H1 (cell line): ENCODE results near the gene NCK2. TPM values are rescaled to one million over a fixed set of nuclear protein-coding genes. Genes with fewer than 3 reads are reported as not detected.

Source experiments
- CTCF ChIA-PET: fragments of 300-600 bp; sonication (Branson Sonifier 250); formaldehyde crosslinking; loops from one replicate; lab custom pipeline; 2021; ENCODE audit not compliant: partially characterized antibody; lab: Charles Lee
- POLR2A ChIA-PET: fragments of 300-600 bp; sonication (Branson Sonifier 250); formaldehyde crosslinking; loops from one replicate; lab custom pipeline; 2021; ENCODE audit warnings: inconsistent platforms; ENCODE audit not compliant: partially characterized antibody; lab: Charles Lee
- DNase-seq, 2 experiments: peaks; one replicate each; pipeline versions ENCODE4 v3.0.0 to v3.0.0-alpha.2; 2010 to 2022; ENCODE audit warnings: low spot score in 2 of 2, low read depth in 1 of 2, mixed read lengths in 1 of 2
- FAIRE-seq: peaks from 2 replicates; lab custom pipeline; 2011; peaks lifted over from hg19 to GRCh38; lab: Jason Lieb, UNC
- H2AFZ ChIP-seq: 2 replicates; pipeline ENCODE4 v1.8.1; 2012; ENCODE audit warnings: low read length, inconsistent platforms
- H2AK5ac ChIP-seq: 2 replicates; pipeline ENCODE4 v1.6.1; 2013; ENCODE audit warnings: low read depth, low read length
- H2BK120ac ChIP-seq: replicated peaks from 2 replicates; pipeline ENCODE3; 2013; ENCODE audit warnings: low read depth, low read length, inconsistent platforms
- H2BK12ac ChIP-seq: 2 replicates; pipeline ENCODE4 v1.6.1; 2013; ENCODE audit warnings: low read depth, low read length
- H2BK15ac ChIP-seq: 2 replicates; pipeline ENCODE4 v1.6.1; 2013; ENCODE audit warnings: low read length
- H2BK20ac ChIP-seq: 2 replicates; pipeline ENCODE4 v1.6.1; 2013; ENCODE audit warnings: low read length
- H2BK5ac ChIP-seq: 2 replicates; pipeline ENCODE4 v1.6.1; 2013; ENCODE audit warnings: low read depth, low read length
- H3K14ac ChIP-seq: 2 replicates; pipeline ENCODE4 v1.6.1; 2013; ENCODE audit warnings: inconsistent platforms; ENCODE audit not compliant: insufficient read length
- H3K18ac ChIP-seq: 2 replicates; pipeline ENCODE4 v1.6.1; 2013; ENCODE audit warnings: low read length; ENCODE audit errors: extremely low read depth
- H3K23ac ChIP-seq: 2 replicates; pipeline ENCODE4 v1.6.1; 2013; ENCODE audit warnings: inconsistent platforms; ENCODE audit not compliant: insufficient read length
- H3K23me2 ChIP-seq: 2 replicates; pipeline ENCODE4 v1.6.1; 2013; ENCODE audit warnings: low read depth, low read length
- H3K27ac ChIP-seq: 2 replicates; pipeline ENCODE4 v1.6.1; 2011; ENCODE audit warnings: low read depth, low read length, inconsistent platforms
- H3K27me3 ChIP-seq, 4 experiments: replicated peaks in 1 of 4; 1 replicate in 1 of 4; 2 replicates in 3 of 4; pipeline versions ENCODE4 v1.6.1 to v1.8.1; 2011 to 2013; ENCODE audit warnings: low read length in 3 of 4, mild to moderate bottlenecking in 3 of 4, inconsistent platforms in 2 of 4, mixed read lengths in 2 of 4, moderate library complexity in 1 of 4; ENCODE audit not compliant: control insufficient read depth in 3 of 4, insufficient read depth in 3 of 4; ENCODE audit errors: extremely low read depth in 1 of 4
- H3K36me3 ChIP-seq, 4 experiments: 2 replicates each; pipeline versions ENCODE4 v1.6.1 to v1.8.1; 2011 to 2013; ENCODE audit warnings: mild to moderate bottlenecking in 4 of 4, low read length in 3 of 4, moderate library complexity in 2 of 4, control low read depth in 1 of 4, inconsistent platforms in 1 of 4; ENCODE audit not compliant: insufficient read depth in 4 of 4, control insufficient read depth in 2 of 4
- H3K4ac ChIP-seq: replicated peaks from 2 replicates; pipeline ENCODE3; 2013; ENCODE audit warnings: low read length, low read depth, mixed read lengths, inconsistent platforms; ENCODE audit not compliant: insufficient read length
- H3K4me1 ChIP-seq, 4 experiments: replicated peaks in 1 of 4; 1 replicate in 1 of 4; 2 replicates in 3 of 4; pipeline versions ENCODE4 v1.6.1 to v1.8.1; 2011 to 2013; ENCODE audit warnings: low read length in 3 of 4, inconsistent platforms in 2 of 4, mixed read lengths in 1 of 4; ENCODE audit not compliant: insufficient read depth in 4 of 4, control insufficient read depth in 3 of 4
- H3K4me2 ChIP-seq, 2 experiments: 2 replicates each; pipeline versions ENCODE4 v1.6.1 to v1.8.1; 2011 to 2013; ENCODE audit warnings: low read depth in 2 of 2, low read length in 2 of 2, control low read depth in 1 of 2, inconsistent platforms in 1 of 2, mild to moderate bottlenecking in 1 of 2; ENCODE audit not compliant: insufficient read depth in 1 of 2
- H3K4me3 ChIP-seq, 4 experiments: fragments of 200-600, 300-600 bp in 1 of 4; sonication (generic), shearing (Covaris generic), sonication (Bioruptor Twin) in 1 of 4; 2 replicates each; pipeline versions ENCODE4 v1.5.1 to v1.8.1; 2011 to 2016; ENCODE audit warnings: low read length in 4 of 4, low read depth in 3 of 4, control low read depth in 2 of 4, inconsistent platforms in 2 of 4, mild to moderate bottlenecking in 2 of 4, mixed read lengths in 1 of 4, moderate library complexity in 1 of 4; ENCODE audit not compliant: insufficient read depth in 2 of 4; ENCODE audit errors: extremely low read depth in 1 of 4
- H3K56ac ChIP-seq: replicated peaks from 2 replicates; pipeline ENCODE3; 2013; ENCODE audit warnings: low read depth, mild to moderate bottlenecking, mixed read lengths, low read length, inconsistent platforms; ENCODE audit not compliant: insufficient read length
- H3K79me1 ChIP-seq: 2 replicates; pipeline ENCODE4 v1.6.1; 2013; ENCODE audit warnings: low read depth, low read length, control low read depth
- H3K79me2 ChIP-seq, 2 experiments: 2 replicates each; pipeline versions ENCODE4 v1.6.1 to v1.8.1; 2012 to 2013; ENCODE audit warnings: low read length in 2 of 2, mild to moderate bottlenecking in 2 of 2, inconsistent platforms in 1 of 2; ENCODE audit not compliant: insufficient read depth in 2 of 2, control insufficient read depth in 1 of 2
- H3K9ac ChIP-seq, 4 experiments: replicated peaks in 1 of 4; 1 replicate in 1 of 4; 2 replicates in 3 of 4; pipeline versions ENCODE4 v1.6.1 to v1.8.1; 2011 to 2013; ENCODE audit warnings: low read depth in 3 of 4, low read length in 3 of 4, control low read depth in 2 of 4, mild to moderate bottlenecking in 2 of 4, moderate library complexity in 2 of 4, inconsistent platforms in 1 of 4; ENCODE audit errors: extremely low read depth in 1 of 4
- H3K9me3 ChIP-seq, 2 experiments: 2 replicates each; pipeline versions ENCODE4 v1.6.1 to v1.8.1; 2012 to 2013; ENCODE audit warnings: mild to moderate bottlenecking in 2 of 2, moderate library complexity in 2 of 2, control low read depth in 1 of 2, inconsistent platforms in 1 of 2, low read depth in 1 of 2, low read length in 1 of 2, mixed read lengths in 1 of 2; ENCODE audit not compliant: insufficient read depth in 2 of 2
- H4K20me1 ChIP-seq, 2 experiments: replicated peaks in 1 of 2; 2 replicates each; pipeline versions ENCODE3 to v1.8.1; 2011 to 2013; ENCODE audit warnings: inconsistent platforms in 2 of 2, low read length in 2 of 2, mild to moderate bottlenecking in 1 of 2; ENCODE audit not compliant: insufficient read depth in 2 of 2, control insufficient read depth in 1 of 2
- H4K5ac ChIP-seq: 2 replicates; pipeline ENCODE4 v1.6.1; 2013; ENCODE audit warnings: low read length, low read depth, mixed read lengths, inconsistent platforms; ENCODE audit not compliant: insufficient read length
- H4K8ac ChIP-seq: 2 replicates; pipeline ENCODE4 v1.8.0; 2013; ENCODE audit warnings: mild to moderate bottlenecking, moderate library complexity, low read length, inconsistent platforms; ENCODE audit not compliant: insufficient read depth; ENCODE audit errors: extremely low read depth
- H4K91ac ChIP-seq: replicated peaks from 2 replicates; pipeline ENCODE3; 2013; ENCODE audit warnings: low read length, mixed read lengths, inconsistent platforms; ENCODE audit not compliant: insufficient read length
- GTF2F1 ChIP-seq: IDR thresholded peaks from 2 replicates; pipeline ENCODE4 v1.6.1; 2012; ENCODE audit warnings: low read depth, low read length, improper control_type of control experiment, borderline replicate concordance
- JUN ChIP-seq: IDR thresholded peaks from 2 replicates; pipeline ENCODE4 v1.6.1; 2011; ENCODE audit warnings: low read depth, mild to moderate bottlenecking, improper control_type of control experiment, low read length
- JUND ChIP-seq: IDR thresholded peaks from 2 replicates; pipeline ENCODE4 v1.6.1; 2011; ENCODE audit warnings: mild to moderate bottlenecking, improper control_type of control experiment, low read length
- PHF8 ChIP-seq: fragments of 200-600 bp; sonication (generic); conservative IDR thresholded peaks from 2 replicates; pipeline ENCODE4 v1.7.1; 2012; ENCODE audit warnings: low read depth, mild to moderate bottlenecking, inconsistent platforms, low read length, moderate library complexity
- RAD21 ChIP-seq, 2 experiments: IDR thresholded peaks in 1 of 2; conservative IDR thresholded peaks in 1 of 2; 2 replicates each; pipeline ENCODE4 v1.6.1; 2011; ENCODE audit warnings: low read depth in 2 of 2, low read length in 2 of 2, improper control_type of control experiment in 1 of 2, inconsistent platforms in 1 of 2, mild to moderate bottlenecking in 1 of 2, moderate library complexity in 1 of 2
- WGBS, 2 experiments: shearing (Covaris generic) in 1 of 2; methylation state at CpG; one replicate each; pipeline versions ENCODE4 v1.1.6 to v1.1.7; 2013 to 2015; ENCODE audit warnings: low lambda C conversion rate in 2 of 2, mixed read lengths in 2 of 2, inconsistent platforms in 1 of 2, low coverage in 1 of 2, missing lambda C conversion rate in 1 of 2; ENCODE audit not compliant: insufficient replicate concordance in 2 of 2, insufficient coverage in 1 of 2, insufficient read length in 1 of 2; ENCODE audit errors: extremely low coverage in 1 of 2, missing lambda C conversion rate in 1 of 2; 5-methylcytosine and 5-hydroxymethylcytosine counted together
- polyA plus RNA-seq, 7 experiments: library from polyadenylated mRNA; depleted of rRNA in 3 of 7; stranded (reverse) in 5 of 7; unstranded in 2 of 7; fragments of >200 nt in 5 of 7; fragments of 200-250 nt in 2 of 7; gene quantifications; 1 replicate in 5 of 7; 2 replicates in 1 of 7; 4 replicates in 1 of 7; pipeline versions ENCODE4 v1.2.1 to v1.2.3, GENCODE V29; 2011 to 2013; ENCODE audit warnings: missing spikeins in 2 of 7, mixed read lengths in 2 of 7
- total RNA-seq: library from RNA; stranded (reverse); fragmentation: NEBNext Ultra II Directional; extraction: Animal tissue kit (Norgen Biotek cat#: 25700); gene quantifications from 2 replicates; pipeline ENCODE4 v1.2.1, GENCODE V29; 2021

The NCK2 gene
- total and polyA plus RNA-seq, 2 of the 8 experiments (the other 6 are each of a cell fraction or from before 2014, with no cell fraction given), result 30.3 to 65.7 TPM

DNA sequence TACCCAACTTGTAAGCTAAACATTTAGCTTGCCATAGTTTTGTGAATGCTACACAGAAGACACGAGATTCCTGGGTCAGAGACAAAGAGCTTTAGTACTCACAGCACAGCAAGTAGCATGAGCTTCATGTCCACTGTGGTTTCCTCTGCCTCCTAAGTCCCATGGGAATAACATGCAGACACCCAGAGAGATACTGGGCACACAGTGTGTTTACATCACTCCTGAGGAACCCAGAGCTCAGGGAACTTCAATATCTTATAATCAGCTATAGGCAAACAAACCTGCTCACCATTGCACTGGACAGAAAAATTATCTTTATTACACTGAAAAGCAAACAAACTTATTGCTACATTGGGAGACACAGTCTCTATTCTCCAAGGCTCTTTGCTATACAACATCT, 14.5 kb upstream of the NCK2 start:
- TF ChIP-seq JUND (no peak), GTF2F1 (no peak), PHF8 (no peak), RAD21 (IDR thresholded peaks at IDR 0.05 in 1 of 2, conservative IDR thresholded peaks at IDR 0.05 in 1 of 2; ENCODE audit: low read depth in 2 of 2, low read length in 2 of 2) (no peak), JUN (no peak)

More for the DNA sequence above, 14.5 kb upstream of the NCK2 start:
- DNase-seq, result no peak
- Histone ChIP-seq H2AFZ (no peak overlapping the region), H3K18ac (no peak overlapping the region), H2BK12ac (no peak overlapping the region), H3K79me2 (no peaks in the 10 kb centered on the region), H3K23me2 (no peaks in the 10 kb centered on the region), H3K4ac (no peak overlapping the region), H4K20me1 (no peaks in the 10 kb centered on the region), H3K4me3 (no peak overlapping the region), H3K23ac (no peak overlapping the region), H3K36me3 (no peaks in the 10 kb centered on the region), H4K8ac (no peak overlapping the region), H3K56ac (no peak overlapping the region), H2BK20ac (no peak overlapping the region), H4K5ac (no peak overlapping the region), H2BK5ac (no peak overlapping the region), H3K27ac (no peak overlapping the region), H3K27me3 (no peaks in the 10 kb centered on the region), H3K79me1 (no peaks in the 10 kb centered on the region), H2BK15ac (no peak overlapping the region), H2BK120ac (no peak overlapping the region), H2AK5ac (no peak overlapping the region), H3K4me2 (no peak overlapping the region), H3K9me3 (peaks cover 7 to 8% of the 10 kb centered on the region in 2 experiments; a peak in 1 of 4 replicates), H3K14ac (no peak overlapping the region), H3K4me1 (no peaks in the 10 kb centered on the region; a peak in 1 of 7 replicates), H4K91ac (no peak overlapping the region), H3K9ac (no peak overlapping the region)
- 90% methylated on average over 1 of the region's 1 CpG; no CpG with 5 or more reads in 1 of the 2 experiments for WGBS, 2 experiments
- FAIRE-seq, result no peak
- CTCF ChIA-PET, result interaction anchor here (0.6 kb wide), 1 partner anchor 98 kb away, joined by 3 read pairs; no protein-coding TSS in a partner anchor
- POLR2A ChIA-PET, result no interaction called here
